Measurements from ENCODE around the gene MT1H.

- no peak for TF ChIP-seq ZFX (IDR thresholded peaks at IDR 0.05)
- no peak for TF ChIP-seq CTCF (conservative IDR thresholded peaks at IDR 0.05)
Observed at GRCh38 chr16:56683424-56684172, 14.0 kb downstream of the MT1H start.
